ENCODE measurements around the gene CYP2E1.
A peak's percentile ranks its signal among the peaks of the same experiment; 100 is the strongest.
"Not testable (repeated sequence)": the region's sequence is repeated elsewhere in the genome, so short reads cannot be mapped to it uniquely, and the experiment has no call there.

CYP2E1 gene

GRCh38 chr10:133528845-133529575 is 1.8 kb downstream of the CYP2E1 start:
- peak; percentile 75 for DNase-seq (ENCODE audit: low read depth)

GRCh38 chr10:133529576-133529946 is 2.4 kb downstream of the CYP2E1 start:
- no peak for DNase-seq (ENCODE audit: low read depth)

GRCh38 chr10:133530506-133530905 is 3.3 kb downstream of the CYP2E1 start:
- peak; percentile 56 for DNase-seq (ENCODE audit: low read depth)

GRCh38 chr10:133532871-133533270 is 5.7 kb downstream of the CYP2E1 start:
- no peak for DNase-seq (ENCODE audit: low read depth)

- DNase-seq (ENCODE audit: low read depth) = no peak
Observed at GRCh38 chr10:133534417-133534816, 7.3 kb downstream of the CYP2E1 start.

- DNase-seq (ENCODE audit: low read depth) = no peak
Observed at GRCh38 chr10:133536198-133536597, 9.0 kb downstream of the CYP2E1 start.

- DNase-seq (ENCODE audit: low read depth) = no peak
Observed at GRCh38 chr10:133537546-133538545, 10.7 kb downstream of the CYP2E1 start.

GRCh38 chr10:133541441-133541975 is 14.3 kb downstream of the CYP2E1 start:
- DNase-seq (ENCODE audit: low read depth) = not testable (repeated sequence)

- DNase-seq (ENCODE audit: low read depth) = no peak
Observed at GRCh38 chr10:133544506-133544905, 17.3 kb downstream of the CYP2E1 start.

GRCh38 chr10:133554600-133554999 is 27.4 kb downstream of the CYP2E1 start:
- no peak for DNase-seq (ENCODE audit: low read depth)

- peak; percentile 22 for DNase-seq (ENCODE audit: low read depth)
Observed at GRCh38 chr10:133555521-133555920, 28.4 kb downstream of the CYP2E1 start.

GRCh38 chr10:133557381-133557780 is 30.2 kb downstream of the CYP2E1 start:
- no peak for DNase-seq (ENCODE audit: low read depth)

GRCh38 chr10:133559216-133559615 is 32.1 kb downstream of the CYP2E1 start:
- no peak for DNase-seq (ENCODE audit: low read depth)

GRCh38 chr10:133564816-133565215 is 37.7 kb downstream of the CYP2E1 start:
- no peak for DNase-seq (ENCODE audit: low read depth)

- no peak for DNase-seq (ENCODE audit: low read depth)
Observed at GRCh38 chr10:133565441-133566294, 38.5 kb downstream of the CYP2E1 start, which contains the start of gene SYCE1. Gene SYCE1, minus strand, starts transcription at chr10:133565583. Its CDS starts 54 bp downstream, at chr10:133565529.

GRCh38 chr10:133567119-133567518 is 40.0 kb downstream of the CYP2E1 start:
- no peak for DNase-seq (ENCODE audit: low read depth)

GRCh38 chr10:133567609-133568286 is 40.6 kb downstream of the CYP2E1 start:
- DNase-seq (ENCODE audit: low read depth) = no peak

- DNase-seq (ENCODE audit: low read depth) = no peak
Observed at GRCh38 chr10:133568287-133568614, 41.1 kb downstream of the CYP2E1 start.

- not testable (repeated sequence) for DNase-seq (ENCODE audit: low read depth)
Observed at GRCh38 chr10:133568831-133569527, 41.8 kb downstream of the CYP2E1 start.

GRCh38 chr10:133569801-133570200 is 42.6 kb downstream of the CYP2E1 start:
- not testable (repeated sequence) for DNase-seq (ENCODE audit: low read depth)

Data from CMK (cell line).